ENCODE data around the gene FILIP1.

FILIP1 gene

GRCh38 chr6:75307364-75308004 lies 186.1 kb downstream of the FILIP1 start:
- Histone ChIP-seq H3K9me3 (ENCODE audit: control insufficient read depth in 5 of 5, low read length in 5 of 5) (no peaks in the 10 kb centered on the region), H3K4me1 (ENCODE audit: control insufficient read depth in 5 of 5, insufficient read depth in 5 of 5, low read length in 5 of 5) (no peaks in the 10 kb centered on the region), H3K27ac (ENCODE audit: low read depth, low read length) (no peak overlapping the region), H3K36me3 (ENCODE audit: control insufficient read depth in 5 of 5, insufficient read depth in 5 of 5, low read length in 5 of 5) (peaks cover 0 to 3% (median 0%) of the 10 kb centered on the region in 5 donors), H3K9ac (ENCODE audit: low read length in 5 of 5) (no peak overlapping the region), H3K27me3 (ENCODE audit: control insufficient read depth in 5 of 5, insufficient read depth in 4 of 5, low read length in 5 of 5) (peaks cover 0 to 2% (median 0%) of the 10 kb centered on the region in 5 donors), H3K4me3 (ENCODE audit: low read depth in 1 of 5, low read length in 5 of 5) (no peak overlapping the region)

- no peak overlapping the region for H3K9ac ChIP-seq (ENCODE audit: low read length in 5 of 5)
- H3K4me3 ChIP-seq (ENCODE audit: low read depth in 1 of 5, low read length in 5 of 5): no peak overlapping the region
- H3K27ac ChIP-seq (ENCODE audit: low read depth, low read length): no peak overlapping the region
Measured at GRCh38 chr6:75306064-75306463, 187.5 kb downstream of the FILIP1 start.

GRCh38 chr6:75305573-75305972 lies 188.0 kb downstream of the FILIP1 start:
- Histone ChIP-seq H3K9ac (ENCODE audit: low read length in 5 of 5) (no peak overlapping the region), H3K9me3 (ENCODE audit: control insufficient read depth in 5 of 5, low read length in 5 of 5) (no peaks in the 10 kb centered on the region), H3K27me3 (ENCODE audit: control insufficient read depth in 5 of 5, insufficient read depth in 4 of 5, low read length in 5 of 5) (no peaks in the 10 kb centered on the region), H3K36me3 (ENCODE audit: control insufficient read depth in 5 of 5, insufficient read depth in 5 of 5, low read length in 5 of 5) (no peaks in the 10 kb centered on the region), H3K4me1 (ENCODE audit: control insufficient read depth in 5 of 5, insufficient read depth in 5 of 5, low read length in 5 of 5) (peaks cover 0 to 7% (median 0%) of the 10 kb centered on the region in 5 donors), H3K4me3 (ENCODE audit: low read depth in 1 of 5, low read length in 5 of 5) (no peak overlapping the region), H3K27ac (ENCODE audit: low read depth, low read length) (no peak overlapping the region)

More at GRCh38 chr6:75306064-75306463, 187.5 kb downstream of the FILIP1 start:
- Histone ChIP-seq H3K27me3 (ENCODE audit: control insufficient read depth in 5 of 5, insufficient read depth in 4 of 5, low read length in 5 of 5) (no peaks in the 10 kb centered on the region), H3K9me3 (ENCODE audit: control insufficient read depth in 5 of 5, low read length in 5 of 5) (no peaks in the 10 kb centered on the region), H3K36me3 (ENCODE audit: control insufficient read depth in 5 of 5, insufficient read depth in 5 of 5, low read length in 5 of 5) (no peaks in the 10 kb centered on the region), H3K4me1 (ENCODE audit: control insufficient read depth in 5 of 5, insufficient read depth in 5 of 5, low read length in 5 of 5) (peaks cover 0 to 2% (median 0%) of the 10 kb centered on the region in 5 donors)

GRCh38 chr6:75302280-75302679 lies 191.3 kb downstream of the FILIP1 start:
- Histone ChIP-seq H3K9me3 (ENCODE audit: control insufficient read depth in 5 of 5, low read length in 5 of 5) (no peaks in the 10 kb centered on the region), H3K4me1 (ENCODE audit: control insufficient read depth in 5 of 5, insufficient read depth in 5 of 5, low read length in 5 of 5) (peaks cover 0 to 20% (median 10%) of the 10 kb centered on the region in 5 donors), H3K9ac (ENCODE audit: low read length in 5 of 5) (no peak overlapping the region), H3K27me3 (ENCODE audit: control insufficient read depth in 5 of 5, insufficient read depth in 4 of 5, low read length in 5 of 5) (no peaks in the 10 kb centered on the region), H3K36me3 (ENCODE audit: control insufficient read depth in 5 of 5, insufficient read depth in 5 of 5, low read length in 5 of 5) (no peaks in the 10 kb centered on the region), H3K4me3 (ENCODE audit: low read depth in 1 of 5, low read length in 5 of 5) (no peak overlapping the region), H3K27ac (ENCODE audit: low read depth, low read length) (no peak overlapping the region)

GRCh38 chr6:75301537-75301936 lies 192.1 kb downstream of the FILIP1 start:
- no peak overlapping the region for H3K27ac ChIP-seq (ENCODE audit: low read depth, low read length)
- no peaks in the 10 kb centered on the region for H3K9me3 ChIP-seq (ENCODE audit: control insufficient read depth in 5 of 5, low read length in 5 of 5)
- H3K4me3 ChIP-seq (ENCODE audit: low read depth in 1 of 5, low read length in 5 of 5): no peak overlapping the region
- no peaks in the 10 kb centered on the region for H3K27me3 ChIP-seq (ENCODE audit: control insufficient read depth in 5 of 5, insufficient read depth in 4 of 5, low read length in 5 of 5)
- peaks cover 0 to 20% (median 10%) of the 10 kb centered on the region in 5 donors for H3K4me1 ChIP-seq (ENCODE audit: control insufficient read depth in 5 of 5, insufficient read depth in 5 of 5, low read length in 5 of 5)
- H3K36me3 ChIP-seq (ENCODE audit: control insufficient read depth in 5 of 5, insufficient read depth in 5 of 5, low read length in 5 of 5): no peaks in the 10 kb centered on the region
- H3K9ac ChIP-seq (ENCODE audit: low read length in 5 of 5): no peak overlapping the region

GRCh38 chr6:75301088-75301487 lies 192.5 kb downstream of the FILIP1 start:
- no peak overlapping the region for H3K4me3 ChIP-seq (ENCODE audit: low read depth in 1 of 5, low read length in 5 of 5)
- no peak overlapping the region for H3K27ac ChIP-seq (ENCODE audit: low read depth, low read length)
- no peaks in the 10 kb centered on the region for H3K27me3 ChIP-seq (ENCODE audit: control insufficient read depth in 5 of 5, insufficient read depth in 4 of 5, low read length in 5 of 5)
- no peak overlapping the region for H3K9ac ChIP-seq (ENCODE audit: low read length in 5 of 5)
- no peaks in the 10 kb centered on the region for H3K36me3 ChIP-seq (ENCODE audit: control insufficient read depth in 5 of 5, insufficient read depth in 5 of 5, low read length in 5 of 5)
- peaks cover 0 to 20% (median 10%) of the 10 kb centered on the region in 5 donors for H3K4me1 ChIP-seq (ENCODE audit: control insufficient read depth in 5 of 5, insufficient read depth in 5 of 5, low read length in 5 of 5)
- no peaks in the 10 kb centered on the region for H3K9me3 ChIP-seq (ENCODE audit: control insufficient read depth in 5 of 5, low read length in 5 of 5)

GRCh38 chr6:75300531-75300855 lies 193.1 kb downstream of the FILIP1 start:
- no peaks in the 10 kb centered on the region for H3K9me3 ChIP-seq (ENCODE audit: control insufficient read depth in 5 of 5, low read length in 5 of 5)
- H3K27ac ChIP-seq (ENCODE audit: low read depth, low read length): no peak overlapping the region
- no peaks in the 10 kb centered on the region for H3K27me3 ChIP-seq (ENCODE audit: control insufficient read depth in 5 of 5, insufficient read depth in 4 of 5, low read length in 5 of 5)
- H3K9ac ChIP-seq (ENCODE audit: low read length in 5 of 5): no peak overlapping the region
- no peak overlapping the region for H3K4me3 ChIP-seq (ENCODE audit: low read depth in 1 of 5, low read length in 5 of 5)
- H3K4me1 ChIP-seq (ENCODE audit: control insufficient read depth in 5 of 5, insufficient read depth in 5 of 5, low read length in 5 of 5): peaks cover 0 to 20% (median 10%) of the 10 kb centered on the region in 5 donors
- H3K36me3 ChIP-seq (ENCODE audit: control insufficient read depth in 5 of 5, insufficient read depth in 5 of 5, low read length in 5 of 5): no peaks in the 10 kb centered on the region

GRCh38 chr6:75299801-75300530 lies 193.6 kb downstream of the FILIP1 start:
- Histone ChIP-seq H3K9me3 (ENCODE audit: control insufficient read depth in 5 of 5, low read length in 5 of 5) (no peaks in the 10 kb centered on the region), H3K4me3 (ENCODE audit: low read depth in 1 of 5, low read length in 5 of 5) (no peak overlapping the region), H3K27ac (ENCODE audit: low read depth, low read length) (no peak overlapping the region), H3K27me3 (ENCODE audit: control insufficient read depth in 5 of 5, insufficient read depth in 4 of 5, low read length in 5 of 5) (no peaks in the 10 kb centered on the region), H3K9ac (ENCODE audit: low read length in 5 of 5) (no peak overlapping the region), H3K4me1 (ENCODE audit: control insufficient read depth in 5 of 5, insufficient read depth in 5 of 5, low read length in 5 of 5) (peaks cover 0 to 20% (median 10%) of the 10 kb centered on the region in 5 donors), H3K36me3 (ENCODE audit: control insufficient read depth in 5 of 5, insufficient read depth in 5 of 5, low read length in 5 of 5) (no peaks in the 10 kb centered on the region)

- Histone ChIP-seq H3K27me3 (ENCODE audit: control insufficient read depth in 5 of 5, insufficient read depth in 4 of 5, low read length in 5 of 5) (no peaks in the 10 kb centered on the region), H3K36me3 (ENCODE audit: control insufficient read depth in 5 of 5, insufficient read depth in 5 of 5, low read length in 5 of 5) (peaks cover 0 to 4% (median 0%) of the 10 kb centered on the region in 5 donors), H3K9ac (ENCODE audit: low read length in 5 of 5) (no peak overlapping the region), H3K27ac (ENCODE audit: low read depth, low read length) (no peak overlapping the region), H3K9me3 (ENCODE audit: control insufficient read depth in 5 of 5, low read length in 5 of 5) (no peaks in the 10 kb centered on the region), H3K4me3 (ENCODE audit: low read depth in 1 of 5, low read length in 5 of 5) (no peak overlapping the region), H3K4me1 (ENCODE audit: control insufficient read depth in 5 of 5, insufficient read depth in 5 of 5, low read length in 5 of 5) (peaks cover 0 to 20% (median 10%) of the 10 kb centered on the region in 5 donors)
Measured at GRCh38 chr6:75296811-75297779, 196.5 kb downstream of the FILIP1 start.

Data from subcutaneous abdominal adipose tissue (tissue), 5 donors.